HT-29 (cell line): Measurements from ENCODE around the gene HSPH1. TPM values are rescaled to one million over a fixed set of nuclear protein-coding genes. Genes with fewer than 3 reads are reported as not detected.
A peak's percentile ranks its signal among the peaks of the same experiment; 100 is the strongest.
"Not testable (repeated sequence)": the region's sequence is repeated elsewhere in the genome, so short reads cannot be mapped to it uniquely, and the experiment has no call there.

Experiments
- DNase-seq: peaks from one replicate; pipeline ENCODE4 v3.0.0-alpha.2; 2015; ENCODE audit warnings: low spot score
- total RNA-seq: library from RNA; depleted of rRNA; stranded (reverse); fragments of >200 nt; shearing (Covaris generic); gene quantifications from 2 replicates; pipeline ENCODE4 v1.2.3, GENCODE V29; 2014

HSPH1 gene
- total RNA-seq, 1 experiment from 2014 or later, result 108 TPM

DNA sequence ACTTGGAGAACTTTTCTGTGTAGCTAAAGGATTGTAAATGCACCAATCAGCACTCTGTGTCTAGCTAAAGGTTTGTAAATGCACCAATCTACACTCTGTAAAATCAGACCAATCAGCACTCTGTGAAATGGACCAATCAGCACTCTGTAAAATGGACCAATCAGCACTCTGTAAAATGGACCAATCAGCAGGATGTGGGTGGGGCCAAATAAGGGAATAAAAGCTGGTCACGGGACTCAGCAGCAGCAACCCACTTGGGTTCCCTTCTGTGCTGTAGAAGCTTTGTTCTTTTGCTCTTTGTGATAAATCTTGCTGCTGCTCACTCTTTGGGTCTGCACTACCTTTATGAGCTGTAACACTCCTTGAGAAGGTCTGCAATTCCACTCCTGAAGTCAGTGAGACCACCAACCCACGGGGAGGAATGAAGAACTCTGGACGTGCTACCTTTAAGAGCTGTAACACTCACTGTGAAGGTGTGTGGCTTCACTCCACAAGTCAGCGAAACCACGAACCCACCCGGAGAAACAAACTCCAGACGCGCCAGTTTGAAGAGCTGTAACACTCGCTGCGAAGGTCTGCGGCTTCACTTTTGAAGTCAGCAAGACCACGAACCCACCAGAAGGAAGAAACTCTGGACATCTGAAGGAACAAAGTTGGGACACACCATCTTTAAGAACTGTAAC is 16.2 kb upstream of the HSPH1 start:
- not testable (repeated sequence) for DNase-seq

- no peak for DNase-seq
Measured at GRCh38 chr13:31175847-31176532, 14.3 kb upstream of the HSPH1 start.

GRCh38 chr13:31174018-31174417 is 12.3 kb upstream of the HSPH1 start:
- DNase-seq, result no peak

DNA sequence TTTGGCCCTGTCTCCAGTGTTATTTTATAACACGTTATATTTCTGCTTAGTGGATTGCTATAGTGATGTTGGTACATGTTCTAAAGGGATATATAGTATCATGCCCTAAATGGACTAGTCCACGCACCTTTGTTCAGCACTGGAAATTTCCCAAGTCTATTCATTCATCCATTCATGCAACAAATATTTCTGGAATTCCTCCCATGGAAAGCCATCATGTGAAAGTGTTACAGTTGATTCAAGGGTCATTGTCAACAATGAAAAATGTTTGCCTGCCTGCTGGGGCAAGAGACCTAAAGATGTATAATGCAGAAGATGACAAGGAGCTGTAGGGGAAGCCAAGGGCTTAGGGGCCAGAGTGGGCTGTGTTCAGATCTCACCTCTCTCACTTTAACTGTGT is 10.8 kb upstream of the HSPH1 start:
- DNase-seq, result peak; percentile 87

GRCh38 chr13:31172001-31172400 is 10.3 kb upstream of the HSPH1 start:
- peak; percentile 52 for DNase-seq

- peak; percentile 97 for DNase-seq
Measured at GRCh38 chr13:31168736-31169135, 7.0 kb upstream of the HSPH1 start.

DNA sequence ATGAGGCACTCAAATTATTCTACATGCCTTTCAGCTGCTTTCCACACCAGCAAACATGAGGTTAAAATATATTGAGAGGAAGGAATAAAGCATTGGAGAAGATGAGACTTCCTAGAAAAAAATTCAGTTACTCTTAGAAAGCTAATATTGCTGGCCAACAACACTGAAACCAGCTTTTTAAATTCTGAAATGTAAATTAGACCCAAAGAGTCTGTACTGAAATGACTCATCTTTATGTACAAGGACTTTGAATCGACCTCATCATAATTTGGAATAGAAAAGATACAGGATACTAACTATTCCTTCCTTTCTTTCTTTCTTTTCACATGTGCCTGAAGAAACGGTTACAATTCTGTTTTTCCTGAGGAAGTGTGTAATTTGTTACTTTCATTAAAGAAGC is 6.5 kb upstream of the HSPH1 start:
- DNase-seq, result no peak

DNA sequence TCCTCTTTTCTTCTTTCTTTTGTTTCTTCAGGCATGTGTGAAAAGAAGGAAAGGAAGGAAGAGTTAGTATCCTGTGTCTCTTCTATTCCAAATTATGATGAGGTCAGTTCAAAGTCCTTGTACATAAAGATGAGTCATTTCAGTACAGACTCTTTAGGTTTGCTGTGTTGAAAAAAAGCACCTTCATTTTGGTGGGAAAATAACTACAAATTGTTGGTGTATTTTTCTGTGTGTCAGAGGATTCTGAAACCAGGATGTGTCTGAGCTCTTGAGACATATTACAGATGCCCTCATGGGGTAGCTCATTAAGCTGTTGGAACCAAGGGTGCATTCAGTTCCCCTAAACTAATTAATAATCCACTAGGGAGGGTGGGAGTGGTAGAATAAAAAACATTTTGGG is 5.8 kb upstream of the HSPH1 start:
- no peak for DNase-seq

GRCh38 chr13:31166591-31166990 is 4.9 kb upstream of the HSPH1 start:
- DNase-seq, result no peak

- DNase-seq, result peak; percentile 100
Measured at GRCh38 chr13:31162151-31163008, 676 bp upstream of the HSPH1 start.

- DNase-seq, result peak; percentile 90
Measured at GRCh38 chr13:31160857-31161556, 697 bp downstream of the HSPH1 start.

DNA sequence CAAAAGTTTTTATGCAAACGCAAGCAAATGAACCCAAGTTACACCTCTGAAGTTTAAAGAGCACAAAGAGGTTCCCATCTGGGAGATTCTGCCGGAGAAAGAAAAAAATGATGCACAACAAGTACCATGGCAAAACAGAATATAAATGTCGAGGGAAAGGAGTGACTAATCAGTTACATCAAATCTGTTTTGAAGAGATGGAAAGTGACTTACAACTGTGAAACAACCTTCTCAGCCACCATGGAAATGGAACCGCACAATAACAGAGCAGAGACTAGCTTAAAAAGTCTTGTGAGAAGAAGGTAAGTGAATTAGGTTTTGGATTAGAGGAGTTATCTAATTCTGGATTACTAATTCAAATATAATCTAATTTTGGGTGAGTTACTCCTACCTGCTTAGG is 2.4 kb downstream of the HSPH1 start:
- peak; percentile 52 for DNase-seq

- no peak for DNase-seq
Measured at GRCh38 chr13:31154939-31155338, 6.8 kb downstream of the HSPH1 start.

GRCh38 chr13:31151837-31152236 is 9.9 kb downstream of the HSPH1 start:
- no peak for DNase-seq

- DNase-seq, result no peak
Measured at GRCh38 chr13:31150315-31150985, 11.3 kb downstream of the HSPH1 start.

DNA sequence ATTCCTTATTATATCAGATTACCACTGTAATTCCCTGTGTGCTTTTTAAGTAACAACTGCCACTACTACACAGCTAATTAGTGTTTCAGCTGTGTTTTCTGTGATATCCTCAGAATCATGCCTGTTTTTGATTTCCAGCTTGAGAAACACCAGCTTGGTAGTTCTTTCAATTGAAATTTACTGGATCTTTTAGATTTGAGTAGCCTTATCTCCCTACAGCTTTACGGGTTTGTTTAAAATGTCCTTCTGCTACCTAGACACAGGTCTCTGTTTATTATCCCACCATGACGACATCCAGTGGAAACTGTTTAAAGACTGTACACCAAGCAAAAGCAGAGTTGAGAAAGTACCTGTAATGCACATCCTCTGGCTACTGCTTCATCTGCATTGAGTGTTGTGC is 12.1 kb downstream of the HSPH1 start:
- no peak for DNase-seq

DNA sequence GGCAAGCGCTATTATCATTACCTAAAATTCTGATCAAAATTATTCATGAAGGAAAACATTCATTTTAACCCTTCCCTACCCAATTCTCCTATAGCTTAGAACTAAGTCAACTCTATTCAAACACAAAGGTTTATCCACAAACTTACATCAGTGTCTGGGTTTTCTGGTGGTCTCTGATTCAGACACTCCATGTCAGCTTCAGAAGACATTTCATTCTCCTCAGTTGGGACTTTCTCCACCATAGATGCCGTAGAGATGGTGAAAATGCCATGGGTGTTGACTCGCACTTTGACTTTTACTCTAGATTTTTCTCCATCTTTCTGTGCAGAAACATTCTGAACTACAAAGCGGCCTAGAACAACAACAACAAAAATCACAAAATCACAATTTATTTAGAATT is 16.3 kb downstream of the HSPH1 start:
- DNase-seq, result no peak

GRCh38 chr13:31138515-31138914 is 23.2 kb downstream of the HSPH1 start:
- no peak for DNase-seq

- DNase-seq, result no peak
Measured at GRCh38 chr13:31136724-31137123, 25.0 kb downstream of the HSPH1 start.

DNA sequence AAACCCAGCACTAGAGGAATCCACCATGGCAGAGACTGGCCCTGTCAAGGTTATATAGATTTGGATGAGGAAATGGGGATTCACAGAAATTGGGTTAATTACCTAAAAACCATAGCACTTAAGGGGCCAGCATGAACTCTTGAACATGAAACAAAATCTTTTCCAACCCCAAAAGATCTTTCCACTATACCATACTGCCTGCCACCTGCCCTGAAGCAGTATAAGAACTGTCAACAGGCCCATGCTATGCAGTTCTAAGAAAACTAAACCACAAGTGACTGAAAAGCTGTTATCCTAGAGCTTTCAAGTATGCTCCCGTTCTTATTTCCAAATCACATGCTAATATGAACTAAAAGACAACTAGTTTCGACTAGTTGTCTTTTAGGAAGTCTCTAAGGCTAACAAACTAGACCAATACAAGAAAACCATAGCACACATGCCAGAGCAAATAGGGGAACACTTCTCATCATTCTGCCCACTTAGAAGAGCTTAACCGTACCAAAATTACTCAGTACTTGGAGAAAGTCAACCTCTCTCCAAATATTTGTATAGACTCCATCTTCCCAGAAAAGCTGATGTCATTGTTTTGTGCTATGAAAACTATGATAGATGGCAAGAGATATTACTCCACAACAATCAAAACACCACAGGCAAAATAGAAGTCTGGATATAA is 27.5 kb downstream of the HSPH1 start:
- no peak for DNase-seq

GRCh38 chr13:31133621-31134020 is 28.1 kb downstream of the HSPH1 start:
- DNase-seq, result no peak
